Measurements from ENCODE around the gene LRRC61.
"Not testable (repeated sequence)": the region's sequence is repeated elsewhere in the genome, so short reads cannot be mapped to it uniquely, and the experiment has no call there.

LRRC61 gene

GRCh38 chr7:150322833-150323681, at the start of gene LRRC61, which contains the start of gene ACTR3C:
TSS of gene LRRC61 (plus strand) at chr7:150323355. CDS start at chr7:150336862, 13,507 bp downstream.
TSS of gene ACTR3C (minus strand) at chr7:150323545. CDS start at chr7:150295296, 28,249 bp downstream.
- peak; percentile 68 for ATAC-seq
- TF ChIP-seq BACH2 (CRISPR knock-in tag; IDR thresholded peaks at IDR 0.05; ENCODE audit: borderline replicate concordance) (no peak), ZFP30 (CRISPR knock-in tag; IDR thresholded peaks at IDR 0.05) (no peak), TSHZ2 (CRISPR knock-in tag; IDR thresholded peaks at IDR 0.05) (0 out of 2 replicates have a peak, but pooled peaks have one; percentile 34), CSRNP3 (CRISPR knock-in tag; IDR thresholded peaks at IDR 0.05) (no peak), ZNF70 (CRISPR knock-in tag; IDR thresholded peaks at IDR 0.05) (0 out of 2 replicates have a peak, but pooled peaks have one; percentile 5), TOX (CRISPR knock-in tag; IDR thresholded peaks at IDR 0.05; ENCODE audit: borderline replicate concordance) (no peak), CREB5 (CRISPR knock-in tag; IDR thresholded peaks at IDR 0.05; ENCODE audit: low read depth) (no peak), SNAI2 (CRISPR knock-in tag; IDR thresholded peaks at IDR 0.05) (no peak), POU6F1 (CRISPR knock-in tag; IDR thresholded peaks at IDR 0.05; ENCODE audit: borderline replicate concordance, low read depth) (no peak), ISL1 (CRISPR knock-in tag; IDR thresholded peaks at IDR 0.05) (peak; percentile 16; the same call in 1 of the 2 replicates), ZNF8 (CRISPR knock-in tag; IDR thresholded peaks at IDR 0.05) (no peak), PATZ1 (CRISPR knock-in tag; IDR thresholded peaks at IDR 0.05; ENCODE audit: borderline replicate concordance) (no peak), ZFP3 (CRISPR knock-in tag; IDR thresholded peaks at IDR 0.05) (no peak), TCF4 (CRISPR knock-in tag; IDR thresholded peaks at IDR 0.05; ENCODE audit: borderline replicate concordance) (no peak), CSDC2 (CRISPR knock-in tag; IDR thresholded peaks at IDR 0.05) (no peak), ZC3H10 (CRISPR knock-in tag; IDR thresholded peaks at IDR 0.05) (no peak)

GRCh38 chr7:150276132-150276695, 46.9 kb upstream of the LRRC61 start:
- ATAC-seq = peak; percentile 92

- not testable (repeated sequence) for ATAC-seq
Observed at GRCh38 chr7:150278383-150278782, 44.8 kb upstream of the LRRC61 start.

GRCh38 chr7:150281681-150282403, 41.3 kb upstream of the LRRC61 start:
- not testable (repeated sequence) for ATAC-seq

GRCh38 chr7:150283111-150283510, 40.0 kb upstream of the LRRC61 start:
- ATAC-seq = not testable (repeated sequence)

GRCh38 chr7:150283608-150284007, 39.5 kb upstream of the LRRC61 start:
- not testable (repeated sequence) for ATAC-seq

- peak; percentile 93 for ATAC-seq
Observed at GRCh38 chr7:150285849-150286754, 37.1 kb upstream of the LRRC61 start.

GRCh38 chr7:150287815-150288214, 35.3 kb upstream of the LRRC61 start:
- not testable (repeated sequence) for ATAC-seq
